Measurements from ENCODE around the gene DPP6.

GRCh38 chr7:154232700-154233099 is 180.5 kb downstream of the DPP6 start:
- TF ChIP-seq, protein P1, sequence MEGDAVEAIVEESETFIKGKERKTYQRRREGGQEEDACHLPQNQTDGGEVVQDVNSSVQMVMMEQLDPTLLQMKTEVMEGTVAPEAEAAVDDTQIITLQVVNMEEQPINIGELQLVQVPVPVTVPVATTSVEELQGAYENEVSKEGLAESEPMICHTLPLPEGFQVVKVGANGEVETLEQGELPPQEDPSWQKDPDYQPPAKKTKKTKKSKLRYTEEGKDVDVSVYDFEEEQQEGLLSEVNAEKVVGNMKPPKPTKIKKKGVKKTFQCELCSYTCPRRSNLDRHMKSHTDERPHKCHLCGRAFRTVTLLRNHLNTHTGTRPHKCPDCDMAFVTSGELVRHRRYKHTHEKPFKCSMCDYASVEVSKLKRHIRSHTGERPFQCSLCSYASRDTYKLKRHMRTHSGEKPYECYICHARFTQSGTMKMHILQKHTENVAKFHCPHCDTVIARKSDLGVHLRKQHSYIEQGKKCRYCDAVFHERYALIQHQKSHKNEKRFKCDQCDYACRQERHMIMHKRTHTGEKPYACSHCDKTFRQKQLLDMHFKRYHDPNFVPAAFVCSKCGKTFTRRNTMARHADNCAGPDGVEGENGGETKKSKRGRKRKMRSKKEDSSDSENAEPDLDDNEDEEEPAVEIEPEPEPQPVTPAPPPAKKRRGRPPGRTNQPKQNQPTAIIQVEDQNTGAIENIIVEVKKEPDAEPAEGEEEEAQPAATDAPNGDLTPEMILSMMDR (IDR thresholded peaks at IDR 0.05; ENCODE audit: poor library complexity), result no peak
- no peak for TF ChIP-seq EZH2phosphoT487 (IDR thresholded peaks at IDR 0.05; ENCODE audit: low read depth, severe bottlenecking, unreplicated experiment)
- TF ChIP-seq EZH2 (IDR thresholded peaks at IDR 0.05; ENCODE audit: borderline replicate concordance), result no peak
